ENCODE results near the gene ADGRV1. TPM values are rescaled to one million over a fixed set of nuclear protein-coding genes. Genes with fewer than 3 reads are reported as not detected.
A peak's percentile ranks its signal among the peaks of the same experiment; 100 is the strongest.

ADGRV1 gene
- polyA plus RNA-seq, 1 donor from 2014 or later: not detected

DNA sequence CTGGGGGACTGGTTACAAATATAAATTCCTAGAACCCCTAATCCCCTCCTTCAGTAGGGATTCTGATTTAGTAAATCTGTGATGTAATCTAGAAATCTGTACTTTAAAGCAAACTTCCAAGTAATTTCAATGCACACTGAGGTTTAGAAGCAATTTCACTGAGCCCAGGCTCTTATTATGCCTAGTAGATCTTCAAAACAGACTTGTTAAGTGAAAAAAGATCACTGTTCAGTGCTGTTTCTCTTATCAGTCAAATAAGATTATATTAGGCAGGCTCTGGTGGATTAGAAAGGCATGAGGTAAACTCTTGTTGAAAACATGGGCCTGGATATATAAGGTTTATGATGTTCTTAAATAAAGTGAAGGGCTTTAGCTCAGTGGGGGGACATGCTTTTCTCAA lies 293.9 kb downstream of the ADGRV1 start:
- Mint-ChIP-seq H3K4me1 (no peaks in the 10 kb centered on the region), H3K9me3 (no peaks in the 10 kb centered on the region), H3K27me3 (no peaks in the 10 kb centered on the region), H3K4me3 (no peak overlapping the region), H3K27ac (no peak overlapping the region), H3K36me3 (no peaks in the 10 kb centered on the region)

DNA sequence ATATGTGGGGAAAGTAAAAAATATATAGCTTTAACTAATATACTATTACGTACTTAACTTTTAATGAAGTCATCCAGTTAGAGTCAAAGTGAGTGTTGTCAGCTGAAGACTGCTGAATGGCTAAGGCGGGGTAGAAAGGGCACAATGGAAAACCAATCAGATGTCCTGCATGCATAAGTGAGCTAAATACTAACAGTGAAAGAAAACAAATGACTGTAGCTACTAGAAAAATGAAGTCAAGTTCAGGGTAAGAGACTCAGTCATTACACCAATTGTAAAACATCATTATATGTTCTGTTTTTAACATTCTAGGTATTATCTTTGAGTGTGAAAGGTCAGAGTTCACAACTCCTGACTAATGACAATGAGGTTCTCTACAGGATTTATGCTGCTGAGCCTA lies 295.2 kb downstream of the ADGRV1 start:
- H3K4me1 Mint-ChIP-seq: no peaks in the 10 kb centered on the region
- H3K27me3 Mint-ChIP-seq: peaks cover 1% of the 10 kb centered on the region
- H3K27ac Mint-ChIP-seq: peak overlapping the region in 1 of 3 donors; percentile 60
- no peaks in the 10 kb centered on the region for H3K9me3 Mint-ChIP-seq
- no peak overlapping the region for H3K4me3 Mint-ChIP-seq
- H3K36me3 Mint-ChIP-seq: no peaks in the 10 kb centered on the region

DNA sequence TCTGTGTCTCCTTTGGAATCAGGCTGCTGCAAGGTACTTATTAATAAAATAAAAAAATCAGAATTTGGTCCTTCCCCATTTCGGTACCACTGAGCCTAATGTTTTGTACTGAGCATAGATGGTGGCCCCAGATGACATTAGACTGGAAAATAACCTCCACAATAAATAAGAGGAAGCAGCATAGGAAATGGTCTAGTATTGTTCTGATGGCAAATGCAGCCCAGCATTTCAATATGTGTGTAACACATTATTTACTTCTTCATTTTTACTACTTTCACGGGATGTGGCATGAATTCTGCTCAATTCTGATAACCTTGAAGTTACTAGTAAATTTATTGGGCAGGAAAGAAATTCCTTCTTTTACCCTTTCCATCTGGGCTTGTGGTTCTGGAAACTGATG lies 295.6 kb downstream of the ADGRV1 start:
- Mint-ChIP-seq H3K9me3 (no peaks in the 10 kb centered on the region), H3K27ac (no peak overlapping the region), H3K4me3 (no peak overlapping the region), H3K27me3 (peaks cover 2% of the 10 kb centered on the region), H3K4me1 (no peaks in the 10 kb centered on the region), H3K36me3 (no peaks in the 10 kb centered on the region)

DNA sequence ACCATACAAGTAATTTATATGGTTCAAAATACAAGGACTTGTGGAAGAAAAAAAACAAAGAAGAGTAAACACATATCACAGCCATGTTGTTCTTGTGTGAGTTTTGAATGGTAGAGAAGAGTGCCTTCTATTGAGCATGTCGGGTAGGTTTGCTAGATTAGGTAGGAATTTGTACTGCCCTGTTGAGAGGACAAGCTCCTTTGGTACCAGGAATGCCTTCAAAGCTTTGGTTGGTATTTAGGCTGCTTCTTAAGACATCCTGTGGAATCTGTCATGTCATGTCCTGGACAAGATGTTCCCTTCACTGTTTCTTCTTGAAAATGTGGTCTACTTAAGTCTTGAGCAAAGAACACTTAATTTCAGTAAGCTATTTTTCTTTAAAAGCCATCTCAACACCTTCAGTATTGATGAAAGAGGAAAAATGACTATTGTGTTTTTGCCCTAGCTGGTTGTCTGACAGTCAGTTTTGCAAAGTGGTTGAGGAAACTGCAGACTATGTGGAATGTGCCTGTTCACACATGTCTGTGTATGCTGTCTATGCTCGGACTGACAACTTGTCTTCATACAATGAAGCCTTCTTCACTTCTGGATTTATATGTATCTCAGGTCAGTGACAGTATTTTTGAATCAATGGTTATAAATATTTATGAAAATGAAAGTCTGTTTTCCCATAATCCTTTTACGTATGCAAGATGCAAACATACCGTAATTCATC lies 296.9 kb downstream of the ADGRV1 start:
- Mint-ChIP-seq H3K27me3 (peaks cover 2% of the 10 kb centered on the region), H3K4me1 (no peaks in the 10 kb centered on the region), H3K36me3 (no peaks in the 10 kb centered on the region)

DNA sequence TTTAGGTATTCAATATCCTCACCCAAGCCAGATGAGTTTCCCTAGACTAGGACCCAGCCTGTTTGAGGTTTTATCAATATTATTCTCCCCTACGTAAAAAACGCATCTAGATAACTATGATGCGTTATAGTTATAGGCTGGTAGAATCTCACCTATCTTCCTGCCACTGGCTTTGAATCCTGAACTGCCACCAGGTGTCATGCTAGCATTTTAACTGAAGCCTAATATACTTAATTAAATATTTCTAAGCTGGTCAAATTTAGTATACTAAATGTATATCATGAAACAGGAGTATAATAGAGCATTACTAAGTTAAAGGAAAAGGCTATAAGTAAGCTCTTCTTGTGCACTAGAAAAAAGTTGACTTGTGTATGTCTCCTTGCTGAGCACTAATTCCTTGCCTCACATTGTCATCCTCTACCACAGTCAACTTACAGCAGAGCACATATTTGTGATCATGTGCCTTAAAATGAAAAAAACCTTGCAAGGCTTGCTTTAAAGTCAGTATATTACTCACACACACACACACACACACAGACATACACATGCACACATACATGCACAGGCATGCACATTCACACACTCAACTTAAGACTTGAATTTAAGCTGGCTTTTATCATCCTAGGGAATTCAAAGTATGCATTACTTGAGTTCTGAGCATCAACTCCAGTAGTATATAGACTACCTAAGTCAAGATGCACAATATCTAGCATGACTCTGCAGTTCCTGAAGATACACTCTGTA lies 303.4 kb downstream of the ADGRV1 start:
- Mint-ChIP-seq H3K36me3 (no peaks in the 10 kb centered on the region), H3K4me1 (peaks cover 0 to 2% (median 0%) of the 10 kb centered on the region in 3 donors), H3K27ac (no peak overlapping the region), H3K4me3 (no peak overlapping the region), H3K9me3 (no peaks in the 10 kb centered on the region), H3K27me3 (peaks cover 2% of the 10 kb centered on the region)

More for the DNA sequence above, 296.9 kb downstream of the ADGRV1 start:
- Mint-ChIP-seq H3K9me3 (no peaks in the 10 kb centered on the region), H3K27ac (no peak overlapping the region), H3K4me3 (no peak overlapping the region)

DNA sequence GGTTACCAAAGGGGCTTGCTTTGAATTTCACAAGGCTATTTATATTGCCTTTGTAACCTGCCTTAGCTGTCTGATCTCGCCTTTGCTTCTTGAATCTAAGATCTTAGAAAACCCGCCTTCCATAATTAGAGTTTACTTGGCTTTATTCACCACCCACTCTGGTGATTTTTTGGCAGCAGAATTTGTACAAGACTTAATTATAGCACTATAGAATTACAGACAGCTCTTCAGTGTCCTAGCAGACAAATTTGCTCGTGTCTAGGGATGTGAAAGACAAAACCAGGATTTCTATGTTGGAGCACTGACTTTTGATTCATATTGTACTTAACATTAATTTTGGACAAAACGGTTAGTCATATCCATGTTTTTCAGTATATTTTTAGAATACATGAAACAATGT lies 306.6 kb downstream of the ADGRV1 start:
- no peaks in the 10 kb centered on the region for H3K36me3 Mint-ChIP-seq
- H3K9me3 Mint-ChIP-seq: no peaks in the 10 kb centered on the region
- peaks cover 0 to 2% (median 0%) of the 10 kb centered on the region in 3 donors for H3K4me1 Mint-ChIP-seq
- H3K4me3 Mint-ChIP-seq: no peak overlapping the region
- H3K27me3 Mint-ChIP-seq: no peaks in the 10 kb centered on the region
- H3K27ac Mint-ChIP-seq: no peak overlapping the region

DNA sequence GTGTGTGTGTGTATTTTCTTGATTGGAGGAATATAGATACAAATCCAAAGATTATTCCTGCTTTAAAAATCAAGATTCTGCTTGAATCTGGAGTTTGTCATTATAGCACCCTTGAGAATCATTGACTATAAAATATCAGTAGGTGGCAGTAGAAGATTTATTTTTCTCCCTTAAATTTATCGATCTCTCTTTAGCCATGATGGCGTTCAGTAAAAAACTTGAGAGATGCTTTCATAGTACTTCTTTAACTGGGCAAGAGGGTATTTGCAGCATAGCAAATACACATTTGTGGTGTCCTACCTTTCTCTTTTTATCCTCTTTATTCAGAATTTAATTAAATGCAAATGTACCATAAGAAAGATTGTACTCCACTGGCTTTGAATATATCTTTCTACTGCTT lies 307.7 kb downstream of the ADGRV1 start:
- H3K36me3 Mint-ChIP-seq: no peaks in the 10 kb centered on the region
- H3K27ac Mint-ChIP-seq: no peak overlapping the region
- no peaks in the 10 kb centered on the region for H3K27me3 Mint-ChIP-seq
- peaks cover 0 to 2% (median 0%) of the 10 kb centered on the region in 3 donors for H3K4me1 Mint-ChIP-seq
- H3K4me3 Mint-ChIP-seq: no peak overlapping the region
- H3K9me3 Mint-ChIP-seq: no peaks in the 10 kb centered on the region

DNA sequence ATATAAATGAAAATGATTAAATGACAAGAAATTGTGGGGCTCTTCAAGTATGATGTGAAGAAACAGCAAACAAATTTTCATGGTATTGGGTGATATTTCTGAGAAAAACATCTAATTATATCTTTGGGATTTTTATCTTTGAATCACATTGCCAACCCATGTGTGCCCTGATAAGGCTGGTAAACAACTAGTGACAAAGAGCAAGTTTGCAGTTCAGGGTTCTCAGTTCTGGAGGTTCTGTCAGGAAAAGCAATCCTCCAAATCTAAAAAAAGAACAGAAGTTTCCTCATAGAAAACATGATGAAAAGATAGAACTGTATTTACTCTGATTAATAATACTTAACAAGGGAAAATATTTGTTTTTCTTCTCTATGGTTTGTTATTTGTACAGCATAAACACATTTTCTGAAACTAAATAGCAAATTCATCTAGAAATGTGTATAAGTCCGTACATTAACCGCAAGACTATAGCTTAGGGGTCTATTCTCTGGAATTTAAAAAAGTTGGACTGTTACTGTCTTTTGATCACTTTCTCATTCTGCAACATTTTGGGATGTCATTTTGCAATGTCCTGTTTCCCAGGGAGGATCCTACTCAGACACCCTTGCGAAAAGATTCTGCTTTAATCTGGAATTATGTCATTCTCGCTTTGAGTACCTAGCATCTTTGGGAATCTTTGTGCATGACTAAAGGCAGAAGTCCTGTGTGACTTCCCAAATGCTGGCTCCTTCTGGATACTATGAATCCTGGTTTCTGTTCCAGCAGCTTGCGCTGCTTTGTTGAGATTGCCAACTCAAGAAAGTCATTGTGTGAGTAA lies 308.5 kb downstream of the ADGRV1 start:
- Mint-ChIP-seq H3K27me3 (no peaks in the 10 kb centered on the region), H3K36me3 (no peaks in the 10 kb centered on the region), H3K27ac (no peak overlapping the region), H3K4me1 (peaks cover 0 to 2% (median 0%) of the 10 kb centered on the region in 3 donors), H3K9me3 (no peaks in the 10 kb centered on the region), H3K4me3 (no peak overlapping the region)

DNA sequence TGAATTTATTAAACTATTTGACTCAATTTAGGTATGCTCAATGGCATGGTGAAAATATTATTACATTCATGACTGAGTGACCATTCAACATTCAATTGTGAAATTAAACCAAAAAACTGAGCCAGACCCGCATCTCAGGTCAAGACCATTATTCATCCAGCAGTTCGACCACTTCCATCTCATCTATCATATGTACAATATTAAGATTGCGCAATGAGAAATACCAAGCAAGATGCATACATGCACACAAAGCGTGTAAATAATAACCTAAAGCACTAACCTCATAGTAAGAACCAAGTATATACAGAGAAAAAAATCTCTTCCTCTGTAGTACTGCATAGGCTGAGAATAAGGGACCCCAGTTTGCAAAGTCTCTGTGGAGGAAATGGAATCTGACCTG lies 310.2 kb downstream of the ADGRV1 start:
- Mint-ChIP-seq H3K9me3 (no peaks in the 10 kb centered on the region), H3K4me1 (peaks cover 0 to 2% (median 0%) of the 10 kb centered on the region in 3 donors), H3K27me3 (no peaks in the 10 kb centered on the region), H3K27ac (no peak overlapping the region), H3K4me3 (no peak overlapping the region), H3K36me3 (no peaks in the 10 kb centered on the region)

DNA sequence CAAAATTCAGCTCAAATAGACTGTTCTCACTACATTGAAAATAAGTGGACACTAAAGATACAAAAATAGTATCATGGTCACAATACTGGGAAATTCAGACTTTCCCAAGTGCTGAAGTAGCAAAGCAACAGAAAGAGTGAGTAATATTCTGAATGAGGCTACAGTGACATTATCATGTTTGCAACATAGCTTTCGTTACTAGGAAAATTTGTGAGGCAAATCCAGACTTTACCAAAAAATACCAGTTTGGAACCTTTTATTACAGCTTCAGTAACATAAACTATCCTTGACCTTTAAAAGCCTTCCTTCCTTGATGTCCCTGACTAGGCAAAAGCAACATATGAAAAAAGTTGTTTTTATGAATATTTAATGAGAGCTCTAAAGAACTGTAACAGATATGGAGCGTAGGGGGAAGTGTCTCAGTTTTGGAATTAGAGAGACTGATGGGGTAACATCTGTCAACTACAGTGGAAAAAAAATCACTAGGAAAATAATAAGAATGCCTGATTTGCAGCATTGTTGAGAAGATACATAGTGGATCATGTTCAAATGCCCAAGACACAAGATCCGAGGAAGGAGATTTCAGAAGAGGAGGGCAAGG lies 312.9 kb downstream of the ADGRV1 start:
- Mint-ChIP-seq H3K36me3 (no peaks in the 10 kb centered on the region), H3K9me3 (no peaks in the 10 kb centered on the region), H3K27me3 (no peaks in the 10 kb centered on the region), H3K4me1 (no peaks in the 10 kb centered on the region), H3K4me3 (no peak overlapping the region), H3K27ac (no peak overlapping the region)

DNA sequence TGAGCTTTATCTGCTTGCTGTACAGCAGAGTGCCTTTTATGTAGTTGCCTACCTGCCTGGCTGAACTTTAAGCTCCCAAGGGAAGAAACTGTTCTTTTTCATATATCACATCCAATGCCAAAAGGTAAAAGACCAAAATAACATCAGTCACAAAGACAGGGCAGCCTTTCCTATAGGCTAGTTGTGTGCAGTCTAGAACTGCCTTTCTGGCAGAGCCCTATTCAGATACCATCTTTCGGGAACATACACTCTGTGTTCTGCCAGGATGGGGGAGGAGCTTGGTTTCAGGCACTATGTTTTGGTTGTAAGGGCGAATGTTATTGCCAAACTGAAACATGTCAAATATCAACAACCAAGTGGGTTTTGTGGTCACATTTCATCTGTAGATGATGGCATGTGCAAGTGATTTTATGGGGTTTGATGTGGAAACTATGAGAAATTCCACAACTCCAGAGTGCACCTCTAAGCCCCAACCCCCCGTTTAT lies 314.5 kb downstream of the ADGRV1 start:
- Mint-ChIP-seq H3K27ac (no peak overlapping the region), H3K36me3 (no peaks in the 10 kb centered on the region), H3K27me3 (no peaks in the 10 kb centered on the region), H3K4me3 (no peak overlapping the region), H3K9me3 (no peaks in the 10 kb centered on the region), H3K4me1 (no peaks in the 10 kb centered on the region)

DNA sequence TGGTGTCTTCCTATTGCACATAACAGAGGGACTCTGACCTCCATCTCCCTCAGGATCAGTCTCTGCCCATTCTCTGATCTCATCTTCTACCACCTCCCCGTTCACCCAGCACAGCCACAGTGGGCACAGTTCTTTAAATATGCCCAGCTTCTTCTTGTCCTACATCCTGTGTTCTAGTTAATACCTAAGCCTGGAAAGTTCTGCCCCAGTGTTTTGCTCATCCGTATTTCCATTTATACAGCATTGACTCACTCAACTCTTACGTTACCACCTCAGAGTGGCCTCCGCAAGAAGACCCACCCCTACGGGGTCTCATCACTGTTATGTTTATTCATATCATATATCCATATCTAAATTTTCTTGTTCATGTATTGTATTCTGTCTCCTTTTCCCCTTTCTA lies 315.5 kb downstream of the ADGRV1 start:
- Mint-ChIP-seq H3K9me3 (no peaks in the 10 kb centered on the region), H3K4me3 (no peak overlapping the region), H3K36me3 (peaks cover under 1% of the 10 kb centered on the region), H3K27me3 (no peaks in the 10 kb centered on the region), H3K4me1 (peaks cover 0 to under 1% (median 0%) of the 10 kb centered on the region in 3 donors), H3K27ac (no peak overlapping the region)

DNA sequence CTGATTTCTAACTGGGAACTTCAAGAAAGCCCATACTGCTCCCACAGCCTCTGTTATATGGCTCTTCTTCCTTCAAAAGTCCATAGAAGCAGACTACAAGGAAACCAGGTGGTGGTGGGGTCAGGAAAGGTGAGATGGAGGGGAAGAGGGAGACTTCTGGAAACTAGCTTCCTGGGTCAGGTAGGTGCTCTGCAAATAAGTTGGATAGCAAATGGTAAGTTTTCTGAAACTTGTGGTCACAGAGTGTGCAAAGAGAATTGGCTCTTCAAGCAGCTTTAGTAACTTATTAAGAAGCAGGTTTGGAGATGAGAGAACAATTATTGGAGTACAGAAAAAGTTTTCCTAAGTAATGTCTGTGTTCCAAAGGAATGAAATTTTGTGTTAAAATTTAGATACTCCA lies 316.9 kb downstream of the ADGRV1 start:
- Mint-ChIP-seq H3K4me1 (peaks cover 0 to 2% (median 0%) of the 10 kb centered on the region in 3 donors), H3K4me3 (no peak overlapping the region), H3K9me3 (no peaks in the 10 kb centered on the region), H3K36me3 (peaks cover 2% of the 10 kb centered on the region), H3K27ac (no peak overlapping the region), H3K27me3 (no peaks in the 10 kb centered on the region)

DNA sequence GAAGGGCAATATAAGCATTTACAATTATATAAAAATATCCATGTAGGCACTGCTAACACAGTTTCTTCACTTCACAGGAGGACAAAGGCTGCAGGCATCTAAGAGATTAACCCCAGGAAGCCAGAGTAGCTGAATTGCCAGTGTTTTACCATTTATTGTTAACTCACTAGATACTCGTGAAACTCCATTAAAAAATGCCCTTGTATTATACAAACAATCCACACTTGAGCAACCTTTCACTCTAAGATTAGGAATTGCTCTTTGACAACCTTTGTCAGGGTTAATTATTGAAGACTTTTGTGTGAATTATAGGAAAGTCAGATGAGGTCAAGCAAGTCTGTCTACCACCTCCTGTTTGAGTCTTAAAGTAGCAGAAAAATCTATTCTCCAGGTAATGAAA lies 317.8 kb downstream of the ADGRV1 start:
- no peak overlapping the region for H3K4me3 Mint-ChIP-seq
- no peak overlapping the region for H3K27ac Mint-ChIP-seq
- H3K36me3 Mint-ChIP-seq: peaks cover 2% of the 10 kb centered on the region
- no peaks in the 10 kb centered on the region for H3K9me3 Mint-ChIP-seq
- H3K27me3 Mint-ChIP-seq: peaks cover 3% of the 10 kb centered on the region
- H3K4me1 Mint-ChIP-seq: peaks cover 0 to 2% (median 0%) of the 10 kb centered on the region in 3 donors

DNA sequence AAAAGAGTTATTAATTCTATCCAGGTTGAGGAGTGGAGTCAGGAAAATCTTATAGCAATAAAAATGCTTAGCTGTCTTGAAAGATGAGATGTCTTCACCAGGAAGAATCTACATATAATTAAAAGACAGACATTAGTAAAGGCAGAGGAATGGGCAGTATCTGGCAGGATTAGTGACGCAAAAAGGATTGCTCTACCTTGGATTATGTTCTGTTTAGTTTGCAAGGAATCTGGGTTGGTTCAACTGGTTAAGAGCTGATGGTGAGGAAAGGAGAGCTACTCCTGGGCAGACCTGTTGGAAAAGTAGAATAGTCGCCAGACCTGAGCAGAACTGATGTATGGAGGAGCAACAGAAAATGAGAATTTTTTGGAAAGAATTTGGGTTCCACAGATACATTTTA lies 318.5 kb downstream of the ADGRV1 start:
- Mint-ChIP-seq H3K36me3 (peaks cover 2% of the 10 kb centered on the region), H3K4me3 (no peak overlapping the region), H3K27me3 (peaks cover 3% of the 10 kb centered on the region), H3K4me1 (peaks cover 0 to 2% (median 0%) of the 10 kb centered on the region in 3 donors), H3K9me3 (no peaks in the 10 kb centered on the region), H3K27ac (no peak overlapping the region)

Data from IgD-negative memory B cell (primary cell).